ENCODE results near the gene COL27A1.

Gene COL27A1

DNA sequence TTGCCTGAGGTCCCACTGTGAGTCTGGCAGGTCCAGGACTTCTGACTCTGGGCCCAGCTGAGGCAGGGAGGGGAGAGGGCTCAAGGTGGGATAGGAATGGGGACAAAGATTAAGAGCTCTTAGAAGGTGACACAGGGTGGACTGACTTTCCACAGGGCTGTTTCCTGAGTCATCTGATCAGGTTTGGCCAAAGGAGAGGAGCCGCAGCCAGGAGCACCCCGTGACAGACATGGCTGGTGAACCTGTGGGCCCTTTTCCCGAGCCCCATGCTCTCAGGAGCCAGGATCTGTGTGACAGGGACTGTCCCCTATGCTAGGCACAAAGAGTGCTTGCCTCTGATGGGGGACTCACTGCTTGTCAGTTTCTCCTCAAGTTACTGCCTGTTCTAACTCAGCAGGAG is 37.8 kb downstream of the COL27A1 start:
- no peak for DNase-seq (ENCODE audit: low read depth, low spot score)
- H3K4me3 ChIP-seq (ENCODE audit: low read depth, low read length), result no peak overlapping the region
- ChIA-PET CTCF (no interaction called here), POLR2A (no interaction called here)
- TF ChIP-seq, protein P1, sequence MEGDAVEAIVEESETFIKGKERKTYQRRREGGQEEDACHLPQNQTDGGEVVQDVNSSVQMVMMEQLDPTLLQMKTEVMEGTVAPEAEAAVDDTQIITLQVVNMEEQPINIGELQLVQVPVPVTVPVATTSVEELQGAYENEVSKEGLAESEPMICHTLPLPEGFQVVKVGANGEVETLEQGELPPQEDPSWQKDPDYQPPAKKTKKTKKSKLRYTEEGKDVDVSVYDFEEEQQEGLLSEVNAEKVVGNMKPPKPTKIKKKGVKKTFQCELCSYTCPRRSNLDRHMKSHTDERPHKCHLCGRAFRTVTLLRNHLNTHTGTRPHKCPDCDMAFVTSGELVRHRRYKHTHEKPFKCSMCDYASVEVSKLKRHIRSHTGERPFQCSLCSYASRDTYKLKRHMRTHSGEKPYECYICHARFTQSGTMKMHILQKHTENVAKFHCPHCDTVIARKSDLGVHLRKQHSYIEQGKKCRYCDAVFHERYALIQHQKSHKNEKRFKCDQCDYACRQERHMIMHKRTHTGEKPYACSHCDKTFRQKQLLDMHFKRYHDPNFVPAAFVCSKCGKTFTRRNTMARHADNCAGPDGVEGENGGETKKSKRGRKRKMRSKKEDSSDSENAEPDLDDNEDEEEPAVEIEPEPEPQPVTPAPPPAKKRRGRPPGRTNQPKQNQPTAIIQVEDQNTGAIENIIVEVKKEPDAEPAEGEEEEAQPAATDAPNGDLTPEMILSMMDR (IDR thresholded peaks at IDR 0.05; ENCODE audit: insufficient read depth, low read length, missing control alignments), result no peak

DNA sequence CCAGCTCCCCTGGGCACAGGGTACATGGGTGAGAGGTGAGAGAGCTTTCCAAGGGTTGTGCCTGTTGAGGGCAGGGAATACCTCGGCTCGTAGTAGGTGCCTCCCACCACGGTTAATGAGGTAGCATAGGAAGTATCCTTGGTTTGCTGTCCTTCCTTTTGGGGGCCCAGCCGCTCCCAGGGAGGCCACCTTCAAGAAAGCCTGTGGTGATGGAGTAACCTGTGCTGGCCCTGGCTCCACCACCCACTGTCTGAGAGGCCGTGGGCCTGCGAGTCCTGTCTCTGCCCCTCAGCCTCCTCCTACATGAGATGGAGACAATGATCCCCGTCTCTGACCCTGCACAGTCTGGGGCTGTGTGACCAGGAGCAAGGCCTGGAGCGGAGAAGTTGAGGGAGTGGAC is 40.8 kb downstream of the COL27A1 start:
- no peak overlapping the region for H3K4me3 ChIP-seq (ENCODE audit: low read depth, low read length)
- POLR2A ChIA-PET, result no interaction called here
- TF ChIP-seq, protein P1 (IDR thresholded peaks at IDR 0.05; ENCODE audit: insufficient read depth, low read length, missing control alignments), result no peak
- DNase-seq (ENCODE audit: low read depth, low spot score), result no peak
- CTCF ChIA-PET, result no interaction called here

DNA sequence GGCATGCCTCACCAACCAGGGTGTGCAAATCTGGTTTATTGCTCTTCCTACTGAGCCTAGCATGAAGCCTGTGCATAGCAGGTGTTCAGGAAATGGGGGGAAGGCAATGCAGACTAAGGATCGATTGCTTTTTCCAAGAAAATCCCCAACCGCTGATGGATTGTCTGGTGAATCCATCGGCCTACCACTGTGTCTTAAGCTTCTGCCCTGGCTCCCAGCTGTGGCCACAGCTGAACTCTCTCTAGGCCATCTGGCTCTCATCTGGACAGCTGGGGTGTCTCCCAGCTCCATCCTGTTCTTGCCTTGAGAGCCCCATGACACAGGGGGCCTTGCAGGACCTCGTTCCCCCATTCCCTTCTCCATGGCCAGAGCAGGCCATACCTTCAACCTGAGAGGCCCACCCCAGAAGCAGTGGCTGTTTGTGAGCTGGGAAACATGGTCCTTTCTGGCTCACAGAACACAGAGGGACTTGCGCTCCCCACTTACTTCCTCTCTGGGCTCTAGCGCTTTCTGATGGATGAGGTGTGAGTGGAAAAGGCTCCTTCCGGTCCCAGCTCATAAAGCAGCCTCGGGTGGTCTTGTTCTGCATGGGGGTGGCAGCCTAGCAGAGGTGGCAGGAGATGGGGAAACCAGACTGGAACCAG is 41.8 kb downstream of the COL27A1 start:
- no peak overlapping the region for H3K4me3 ChIP-seq (ENCODE audit: low read depth, low read length)
- ChIA-PET CTCF (interaction anchor here (0.9 to 2.3 kb wide), 4 partner anchors 9 to 94 kb away, joined by 3 to 10 read pairs (median 3); no protein-coding TSS in a partner anchor), POLR2A (no interaction called here)
- TF ChIP-seq, protein P1 (IDR thresholded peaks at IDR 0.05; ENCODE audit: insufficient read depth, low read length, missing control alignments), result no peak
- DNase-seq (ENCODE audit: low read depth, low spot score), result no peak

DNA sequence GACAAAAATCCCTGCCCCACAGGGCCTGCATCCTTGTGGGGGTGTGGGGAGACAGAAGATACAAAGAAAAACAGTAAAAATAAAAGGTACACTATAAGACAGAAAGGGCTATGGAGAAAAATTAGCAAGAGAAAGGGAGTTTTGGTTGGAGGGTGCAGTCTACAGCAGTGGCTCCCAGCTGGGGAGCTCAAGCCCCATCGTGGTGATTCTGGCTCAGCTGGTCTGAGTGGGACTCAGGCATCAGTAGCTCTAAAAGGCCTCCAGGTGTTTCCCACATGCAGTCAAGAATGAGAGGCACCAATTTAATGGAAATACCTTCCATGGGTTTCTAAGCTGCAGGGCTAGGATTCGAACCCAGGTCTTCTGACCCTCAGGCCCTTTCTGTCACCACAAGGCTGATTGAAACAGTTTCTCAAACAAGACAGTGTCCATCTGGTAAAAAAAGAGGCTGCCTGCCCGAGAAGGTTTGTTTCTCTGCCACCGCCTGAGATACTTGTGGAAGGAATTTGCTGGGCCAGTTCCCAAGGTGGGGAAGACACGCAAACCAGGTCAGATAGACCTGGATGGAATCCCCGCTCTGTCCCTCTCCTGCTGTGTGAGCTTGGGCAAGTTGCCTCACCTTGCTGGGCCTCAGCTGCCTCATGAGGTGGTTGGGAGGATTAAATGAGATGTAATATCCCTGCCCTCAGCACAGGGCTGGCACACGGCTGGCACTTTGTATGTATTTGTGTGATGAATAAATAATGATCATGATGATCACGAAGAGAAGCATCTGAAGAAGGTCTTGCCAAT is 43.1 kb downstream of the COL27A1 start:
- POLR2A ChIA-PET, result no interaction called here
- TF ChIP-seq, protein P1 (IDR thresholded peaks at IDR 0.05; ENCODE audit: insufficient read depth, low read length, missing control alignments), result no peak
- no peak for DNase-seq (ENCODE audit: low read depth, low spot score)
- H3K4me3 ChIP-seq (ENCODE audit: low read depth, low read length), result no peak overlapping the region
- CTCF ChIA-PET, result interaction anchor here (1.0 to 2.3 kb wide), 2 partner anchors 15 to 93 kb away, joined by 3 to 10 read pairs; no protein-coding TSS in a partner anchor

DNA sequence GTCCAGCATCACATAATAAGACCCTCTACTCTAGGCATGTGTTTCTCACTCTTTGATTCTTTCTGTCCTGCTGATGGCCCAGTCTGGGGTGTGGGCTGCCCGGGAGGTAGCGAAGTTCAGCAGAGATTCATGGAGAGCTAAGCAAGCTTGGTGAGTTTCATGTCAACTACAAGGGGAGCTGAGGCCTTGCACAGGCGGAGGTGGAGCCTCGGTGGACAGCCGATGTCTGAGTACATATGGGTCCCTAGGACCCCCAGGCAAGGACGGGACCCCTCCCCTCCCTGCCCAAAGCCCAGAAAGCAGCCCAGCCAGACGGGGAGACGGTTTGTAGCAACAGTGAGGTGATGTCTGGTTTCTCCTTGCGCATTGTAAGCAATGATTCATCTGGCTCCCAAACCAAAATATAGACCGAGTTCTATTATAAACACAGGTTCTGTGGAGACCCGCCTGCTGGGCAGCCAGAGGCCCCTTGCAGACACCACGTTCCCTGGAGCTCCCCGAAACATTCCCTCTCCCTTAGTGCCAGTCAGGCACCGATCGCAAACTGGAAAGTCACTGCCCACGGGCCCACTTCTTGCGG is 45.5 kb downstream of the COL27A1 start:
- DNase-seq (ENCODE audit: low read depth, low spot score), result no peak
- POLR2A ChIA-PET, result no interaction called here
- TF ChIP-seq, protein P1 (IDR thresholded peaks at IDR 0.05; ENCODE audit: insufficient read depth, low read length, missing control alignments), result no peak
- CTCF ChIA-PET, result interaction anchor here (0.8 to 1.1 kb wide), 2 partner anchors 13 to 19 kb away, joined by 3 to 4 read pairs; no protein-coding TSS in a partner anchor
- no peak overlapping the region for H3K4me3 ChIP-seq (ENCODE audit: low read depth, low read length)

DNA sequence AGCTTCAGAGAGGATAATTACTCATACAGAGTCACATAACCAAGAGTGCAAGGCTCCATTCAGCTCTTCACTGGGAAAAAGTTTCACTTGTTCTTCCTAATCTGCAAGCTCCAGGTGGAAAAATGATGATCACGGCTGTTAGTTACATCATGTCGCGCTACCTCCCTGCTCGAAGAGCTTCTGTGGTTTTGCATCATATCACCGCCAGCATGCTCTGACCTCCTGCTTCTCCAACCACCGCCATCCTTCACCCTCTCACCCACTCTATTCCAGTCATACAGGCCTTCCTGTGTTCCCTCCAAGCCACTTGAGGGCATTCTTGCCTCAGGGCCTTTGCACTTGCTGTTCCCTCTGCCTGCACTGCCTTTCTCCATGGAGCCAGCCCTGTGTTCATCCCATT is 47.1 kb downstream of the COL27A1 start:
- DNase-seq (ENCODE audit: low read depth, low spot score), result no peak
- ChIA-PET POLR2A (no interaction called here), CTCF (interaction anchor here (0.9 to 1.3 kb wide), 3 partner anchors 12 to 89 kb away, joined by 3 read pairs; no protein-coding TSS in a partner anchor)
- TF ChIP-seq, protein P1 (IDR thresholded peaks at IDR 0.05; ENCODE audit: insufficient read depth, low read length, missing control alignments), result no peak
- H3K4me3 ChIP-seq (ENCODE audit: low read depth, low read length), result no peak overlapping the region
